Neuronal stem cell (in vitro differentiated cells): ENCODE results near the gene NFE2L3.

Source experiments
- DNase-seq: peaks from one replicate; pipeline ENCODE4 v3.0.0-alpha.2; 2013; ENCODE audit warnings: low spot score
- H2AFZ ChIP-seq: one replicate; pipeline ENCODE4 v1.6.1; 2013; ENCODE audit warnings: mild to moderate bottlenecking, low read length, inconsistent platforms
- H2AK5ac ChIP-seq: 2 replicates; pipeline ENCODE4 v1.6.1; 2013; ENCODE audit warnings: low read depth, mild to moderate bottlenecking, inconsistent platforms, low read length, moderate library complexity, mixed read lengths
- H2BK120ac ChIP-seq: 2 replicates; pipeline ENCODE4 v1.6.1; 2013; ENCODE audit warnings: low read depth, mild to moderate bottlenecking, inconsistent platforms, low read length, moderate library complexity, mixed read lengths
- H2BK12ac ChIP-seq: one replicate; pipeline ENCODE4 v1.6.1; 2013; ENCODE audit warnings: low read length, inconsistent platforms
- H2BK15ac ChIP-seq: 2 replicates; pipeline ENCODE4 v1.6.1; 2013; ENCODE audit warnings: mild to moderate bottlenecking, low read length, inconsistent platforms, mixed read lengths
- H2BK5ac ChIP-seq: one replicate; pipeline ENCODE4 v1.6.1; 2013; ENCODE audit warnings: inconsistent platforms, mild to moderate bottlenecking, low read length, moderate library complexity
- H3K14ac ChIP-seq: one replicate; pipeline ENCODE4 v1.6.1; 2013; ENCODE audit warnings: low read length, inconsistent platforms
- H3K18ac ChIP-seq: 2 replicates; pipeline ENCODE4 v1.6.1; 2013; ENCODE audit warnings: low read length, inconsistent platforms
- H3K23ac ChIP-seq: 2 replicates; pipeline ENCODE4 v1.6.1; 2013; ENCODE audit warnings: low read depth, mild to moderate bottlenecking, mixed read lengths, low read length, inconsistent platforms; ENCODE audit not compliant: poor library complexity
- H3K27ac ChIP-seq: replicated peaks from 3 replicates; pipeline ENCODE4 v1.5.1; 2013; ENCODE audit warnings: low read length, inconsistent platforms
- H3K27me3 ChIP-seq, 3 experiments: 2 replicates each; pipeline ENCODE4 v1.6.1; 2013; ENCODE audit warnings: low read length in 3 of 3, mild to moderate bottlenecking in 2 of 3, inconsistent platforms in 1 of 3, low read depth in 1 of 3, mixed read lengths in 1 of 3, moderate library complexity in 1 of 3; ENCODE audit not compliant: control insufficient read depth in 3 of 3, insufficient read depth in 3 of 3
- H3K36me3 ChIP-seq, 2 donors: replicated peaks in 1 of 2; 2 replicates each; pipeline ENCODE4 v1.6.1; 2013; ENCODE audit warnings: low read length in 2 of 2; ENCODE audit not compliant: control insufficient read depth in 2 of 2, insufficient read depth in 2 of 2
- H3K4ac ChIP-seq: 2 replicates; pipeline ENCODE4 v1.6.1; 2013; ENCODE audit warnings: inconsistent platforms, mild to moderate bottlenecking, low read length, moderate library complexity
- H3K4me1 ChIP-seq, 2 donors: 1 replicate in 1 of 2; 2 replicates in 1 of 2; pipeline ENCODE4 v1.6.1; 2013; ENCODE audit warnings: low read length in 2 of 2, low read depth in 1 of 2; ENCODE audit not compliant: control insufficient read depth in 2 of 2, insufficient read depth in 1 of 2
- H3K4me2 ChIP-seq: one replicate; pipeline ENCODE4 v1.6.1; 2013; ENCODE audit warnings: mild to moderate bottlenecking, low read length, inconsistent platforms; ENCODE audit not compliant: insufficient read depth, poor library complexity, severe bottlenecking
- H3K4me3 ChIP-seq, 2 donors: 2 replicates each; pipeline ENCODE4 v1.5.1; 2013; ENCODE audit warnings: low read length in 2 of 2, mild to moderate bottlenecking in 2 of 2, inconsistent platforms in 1 of 2, moderate library complexity in 1 of 2
- H3K79me1 ChIP-seq: one replicate; pipeline ENCODE4 v1.6.1; 2013; ENCODE audit warnings: low read depth, mild to moderate bottlenecking, inconsistent platforms, low read length, moderate library complexity
- H3K9ac ChIP-seq: one replicate; pipeline ENCODE4 v1.6.1; 2013; ENCODE audit warnings: mild to moderate bottlenecking, low read depth, low read length, inconsistent platforms; ENCODE audit not compliant: poor library complexity
- H3K9me3 ChIP-seq, 2 donors: replicated peaks in 1 of 2; 2 replicates each; pipeline versions ENCODE3 to v1.6.1; 2013; ENCODE audit warnings: low read length in 2 of 2, mild to moderate bottlenecking in 2 of 2, inconsistent platforms in 1 of 2, low read depth in 1 of 2, mixed read lengths in 1 of 2, moderate library complexity in 1 of 2; ENCODE audit not compliant: control insufficient read depth in 2 of 2, insufficient read depth in 1 of 2
- H4K8ac ChIP-seq: one replicate; pipeline ENCODE4 v1.6.1; 2013; ENCODE audit warnings: low read depth, mild to moderate bottlenecking, inconsistent platforms, low read length, moderate library complexity
- H4K91ac ChIP-seq: one replicate; pipeline ENCODE4 v1.6.1; 2013; ENCODE audit warnings: low read length, low read depth, mild to moderate bottlenecking, inconsistent platforms; ENCODE audit not compliant: poor library complexity
- WGBS, 2 donors: extraction: QIAGEN DNeasy Blood & Tissue Kit; methylation state at CpG; one replicate each; pipeline ENCODE4 v1.1.7; 2013; ENCODE audit warnings: missing lambda C conversion rate in 2 of 2, mixed read lengths in 1 of 2; ENCODE audit not compliant: insufficient read length in 2 of 2, insufficient replicate concordance in 1 of 2; ENCODE audit errors: extremely low coverage in 2 of 2; 5-methylcytosine and 5-hydroxymethylcytosine counted together

The NFE2L3 gene

DNA sequence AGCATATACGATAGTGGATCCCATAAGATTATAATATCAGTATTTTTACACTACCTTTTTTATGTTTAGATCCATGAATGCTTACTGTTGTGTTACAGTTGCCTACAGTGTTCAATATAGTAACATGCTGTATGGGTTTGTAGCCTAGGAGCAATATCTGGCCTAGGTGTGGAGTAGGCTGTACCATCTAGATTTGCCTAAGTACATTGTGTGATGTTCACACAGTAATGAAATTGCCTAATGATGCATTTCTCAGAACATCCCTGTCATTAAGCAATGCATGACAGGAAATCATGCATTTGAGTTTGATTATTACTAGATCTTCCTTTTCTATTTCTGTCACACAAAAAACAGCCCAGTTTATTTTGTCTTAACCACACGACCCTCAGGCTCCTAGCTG is 64.1 kb downstream of the NFE2L3 start:
- H3K9me3 ChIP-seq, result no peaks in the 10 kb centered on the region
- H3K27me3 ChIP-seq, result no peaks in the 10 kb centered on the region
- no peak overlapping the region for H3K18ac ChIP-seq
- H3K14ac ChIP-seq, result no peak overlapping the region
- H3K4me2 ChIP-seq, result no peak overlapping the region
- no peak overlapping the region for H3K9ac ChIP-seq
- no peak overlapping the region for H3K4me3 ChIP-seq
- no peak overlapping the region for H3K27ac ChIP-seq
- H3K36me3 ChIP-seq, result peaks cover 2 to 29% of the 10 kb centered on the region in 2 donors
- no peak overlapping the region for H4K91ac ChIP-seq
- no peaks in the 10 kb centered on the region for H3K4me1 ChIP-seq
- no peak overlapping the region for H3K23ac ChIP-seq
- H4K8ac ChIP-seq, result no peak overlapping the region
- H2AFZ ChIP-seq, result no peak overlapping the region
- DNase-seq, result no peak
- H2BK120ac ChIP-seq, result no peak overlapping the region
- no peak overlapping the region for H3K4ac ChIP-seq
- no peak overlapping the region for H2BK15ac ChIP-seq
- peaks cover 1% of the 10 kb centered on the region for H3K79me1 ChIP-seq
- no peak overlapping the region for H2BK5ac ChIP-seq
- no peak overlapping the region for H2AK5ac ChIP-seq
- no CpG with 5 or more reads among the region's 2 CpGs for WGBS, 2 donors
- no peak overlapping the region for H2BK12ac ChIP-seq

DNA sequence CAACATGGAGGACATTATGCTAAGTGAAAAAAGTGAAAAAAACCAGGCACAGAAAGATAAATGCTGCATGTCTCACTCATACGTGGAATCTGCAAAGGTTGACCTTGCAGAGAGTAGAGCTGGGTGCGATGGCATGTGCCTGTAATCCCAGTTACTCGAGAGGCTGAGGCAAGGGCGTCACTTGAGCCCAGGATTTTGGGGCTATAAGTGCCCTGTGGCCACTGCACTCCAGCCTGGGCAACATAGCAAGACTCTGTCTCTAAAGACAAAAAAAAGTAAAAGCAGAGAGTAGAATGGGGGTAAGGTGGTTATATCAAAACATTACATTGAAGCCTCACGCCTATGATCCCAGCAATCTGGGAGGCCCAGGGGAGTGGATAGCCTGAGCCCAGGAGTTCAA is 72.4 kb downstream of the NFE2L3 start:
- Histone ChIP-seq H3K4me2 (no peak overlapping the region), H3K9ac (no peak overlapping the region), H3K18ac (no peak overlapping the region), H2AFZ (no peak overlapping the region), H2AK5ac (no peak overlapping the region), H3K79me1 (no peaks in the 10 kb centered on the region), H3K27ac (no peak overlapping the region), H3K14ac (no peak overlapping the region), H3K36me3 (no peaks in the 10 kb centered on the region), H3K27me3 (no peaks in the 10 kb centered on the region), H3K4ac (no peak overlapping the region), H3K9me3 (peaks cover 0 to 4% of the 10 kb centered on the region in 2 donors), H2BK12ac (no peak overlapping the region), H2BK15ac (no peak overlapping the region), H3K4me1 (no peaks in the 10 kb centered on the region), H2BK5ac (no peak overlapping the region), H2BK120ac (no peak overlapping the region), H4K8ac (no peak overlapping the region), H3K4me3 (no peak overlapping the region), H3K23ac (no peak overlapping the region), H4K91ac (no peak overlapping the region)
- no CpG with 5 or more reads among the region's 5 CpGs for WGBS, 2 donors
- no peak for DNase-seq

DNA sequence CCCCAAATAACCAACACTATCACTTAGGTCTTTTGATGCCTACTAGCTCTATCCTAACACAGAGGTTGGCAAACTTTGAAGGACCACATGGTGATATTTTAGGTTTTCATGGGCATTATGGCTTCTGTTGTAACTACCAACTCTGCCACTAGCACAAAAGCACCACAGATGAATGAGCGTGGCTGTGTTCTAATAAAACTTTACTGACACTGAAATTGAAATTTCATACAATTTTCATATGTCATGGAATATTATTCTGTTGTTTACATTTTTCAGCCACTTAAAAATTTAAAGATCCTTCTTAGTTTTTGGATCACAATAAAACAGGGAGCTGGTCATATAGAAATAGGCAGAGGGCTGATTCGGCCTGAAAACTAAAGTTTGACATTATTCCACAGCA is 76.0 kb downstream of the NFE2L3 start:
- H3K4ac ChIP-seq, result no peak overlapping the region
- H3K36me3 ChIP-seq, result no peaks in the 10 kb centered on the region
- no peak for DNase-seq
- no peak overlapping the region for H2BK120ac ChIP-seq
- no peak overlapping the region for H3K27ac ChIP-seq
- no peak overlapping the region for H3K18ac ChIP-seq
- H3K79me1 ChIP-seq, result no peaks in the 10 kb centered on the region
- H3K9me3 ChIP-seq, result peaks cover 0 to 4% of the 10 kb centered on the region in 2 donors
- no peak overlapping the region for H2BK5ac ChIP-seq
- H2BK12ac ChIP-seq, result no peak overlapping the region
- H4K91ac ChIP-seq, result no peak overlapping the region
- H3K4me3 ChIP-seq, result no peak overlapping the region
- WGBS, 2 donors, result no CpG with 5 or more reads among the region's 2 CpGs
- H3K14ac ChIP-seq, result no peak overlapping the region
- no peaks in the 10 kb centered on the region for H3K4me1 ChIP-seq
- H2BK15ac ChIP-seq, result no peak overlapping the region
- H3K23ac ChIP-seq, result no peak overlapping the region
- no peak overlapping the region for H2AK5ac ChIP-seq
- H3K27me3 ChIP-seq, result no peaks in the 10 kb centered on the region
- H2AFZ ChIP-seq, result no peak overlapping the region
- no peak overlapping the region for H3K4me2 ChIP-seq
- H3K9ac ChIP-seq, result no peak overlapping the region
- H4K8ac ChIP-seq, result no peak overlapping the region

DNA sequence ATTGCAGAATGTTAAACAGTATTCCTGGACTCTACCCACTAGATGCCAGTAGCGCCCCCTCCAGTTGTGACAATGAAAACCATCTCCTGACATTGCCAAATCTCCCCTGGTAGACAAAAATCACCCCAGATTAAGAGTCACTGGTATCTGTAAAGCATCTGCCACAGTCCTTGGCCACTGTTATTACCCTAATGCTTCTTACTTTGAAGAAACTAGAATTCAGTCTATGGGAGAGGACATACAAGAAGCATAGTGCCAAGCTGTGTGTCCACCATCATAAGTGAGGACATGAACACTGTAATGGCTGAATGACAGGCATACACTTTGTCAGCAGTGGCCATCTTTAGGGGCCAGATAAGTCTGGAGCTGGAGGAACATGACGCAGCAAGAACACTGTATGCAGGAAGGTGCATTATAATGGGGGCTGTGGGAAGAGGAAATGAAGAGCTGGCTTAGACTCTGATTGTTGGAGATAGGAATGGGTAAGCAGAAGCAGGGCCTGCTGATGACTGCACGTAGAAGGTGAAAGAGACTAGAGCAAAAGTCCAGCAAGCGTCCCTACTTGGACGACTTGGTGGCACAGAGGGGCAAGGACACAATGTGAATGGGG is 82.0 kb downstream of the NFE2L3 start:
- no peak overlapping the region for H2BK12ac ChIP-seq

More for the DNA sequence above, 82.0 kb downstream of the NFE2L3 start:
- no peak overlapping the region for H3K4me2 ChIP-seq
- no peak overlapping the region for H3K23ac ChIP-seq
- no peak overlapping the region for H3K27ac ChIP-seq
- DNase-seq, result no peak
- H3K14ac ChIP-seq, result no peak overlapping the region
- no peaks in the 10 kb centered on the region for H3K9me3 ChIP-seq
- H3K4me3 ChIP-seq, result no peak overlapping the region
- H4K91ac ChIP-seq, result no peak overlapping the region
- no peak overlapping the region for H3K18ac ChIP-seq
- H3K79me1 ChIP-seq, result no peaks in the 10 kb centered on the region
- no peak overlapping the region for H2BK5ac ChIP-seq
- no peaks in the 10 kb centered on the region for H3K36me3 ChIP-seq
- H2AK5ac ChIP-seq, result no peak overlapping the region
- H2AFZ ChIP-seq, result no peak overlapping the region
- H4K8ac ChIP-seq, result no peak overlapping the region
- no CpG with 5 or more reads among the region's 5 CpGs for WGBS, 2 donors
- H3K4ac ChIP-seq, result no peak overlapping the region
- no peak overlapping the region for H2BK15ac ChIP-seq
- peak overlapping the region; percentile 22 for H3K9ac ChIP-seq
- no peak overlapping the region for H2BK120ac ChIP-seq
- H3K4me1 ChIP-seq, result no peaks in the 10 kb centered on the region
- peaks cover 0 to 10% (median 0%) of the 10 kb centered on the region in 3 experiments for H3K27me3 ChIP-seq
